22Rv1 (cell line): ENCODE data around the gene P2RY8.

Experiments used
- ZFX ChIP-seq: fragments of 450-650 bp; IDR thresholded peaks from 2 replicates; pipeline ENCODE4 v1.6.1; 2017; ENCODE audit warnings: antibody characterized with exemption, borderline replicate concordance
- TF ChIP-seq, protein P1 (sequence below): fragments of 450-650 bp; IDR thresholded peaks from 2 replicates; pipeline ENCODE4 v1.5.1; 2017; ENCODE audit warnings: mild to moderate bottlenecking

GRCh38 chrX:1440506-1440905 is 96.5 kb downstream of the P2RY8 start:
- TF ChIP-seq, protein P1, sequence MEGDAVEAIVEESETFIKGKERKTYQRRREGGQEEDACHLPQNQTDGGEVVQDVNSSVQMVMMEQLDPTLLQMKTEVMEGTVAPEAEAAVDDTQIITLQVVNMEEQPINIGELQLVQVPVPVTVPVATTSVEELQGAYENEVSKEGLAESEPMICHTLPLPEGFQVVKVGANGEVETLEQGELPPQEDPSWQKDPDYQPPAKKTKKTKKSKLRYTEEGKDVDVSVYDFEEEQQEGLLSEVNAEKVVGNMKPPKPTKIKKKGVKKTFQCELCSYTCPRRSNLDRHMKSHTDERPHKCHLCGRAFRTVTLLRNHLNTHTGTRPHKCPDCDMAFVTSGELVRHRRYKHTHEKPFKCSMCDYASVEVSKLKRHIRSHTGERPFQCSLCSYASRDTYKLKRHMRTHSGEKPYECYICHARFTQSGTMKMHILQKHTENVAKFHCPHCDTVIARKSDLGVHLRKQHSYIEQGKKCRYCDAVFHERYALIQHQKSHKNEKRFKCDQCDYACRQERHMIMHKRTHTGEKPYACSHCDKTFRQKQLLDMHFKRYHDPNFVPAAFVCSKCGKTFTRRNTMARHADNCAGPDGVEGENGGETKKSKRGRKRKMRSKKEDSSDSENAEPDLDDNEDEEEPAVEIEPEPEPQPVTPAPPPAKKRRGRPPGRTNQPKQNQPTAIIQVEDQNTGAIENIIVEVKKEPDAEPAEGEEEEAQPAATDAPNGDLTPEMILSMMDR, result no peak
- no peak for TF ChIP-seq ZFX
